Muscle layer of colon (tissue), 2 donors: ENCODE results near the gene MAP1LC3B.

Experiments used
- H3K27ac ChIP-seq: one replicate; pipeline ENCODE4 v1.7.0; 2013; ENCODE audit warnings: low read depth, mild to moderate bottlenecking, low read length, moderate library complexity
- H3K27me3 ChIP-seq, 2 donors: one replicate each; pipeline ENCODE4 v1.7.0; 2013; ENCODE audit warnings: low read length in 2 of 2, mild to moderate bottlenecking in 2 of 2; ENCODE audit not compliant: insufficient read depth in 2 of 2, control insufficient read depth in 1 of 2
- H3K36me3 ChIP-seq: one replicate; pipeline ENCODE4 v1.7.0; 2013; ENCODE audit warnings: mild to moderate bottlenecking, low read length; ENCODE audit not compliant: insufficient read depth
- H3K4me1 ChIP-seq: one replicate; pipeline ENCODE4 v1.7.0; 2013; ENCODE audit warnings: mild to moderate bottlenecking, low read length; ENCODE audit not compliant: insufficient read depth
- H3K4me3 ChIP-seq, 2 donors: one replicate each; pipeline ENCODE4 v1.7.0; 2013; ENCODE audit warnings: low read length in 2 of 2, low read depth in 1 of 2, mild to moderate bottlenecking in 1 of 2, moderate library complexity in 1 of 2
- H3K9ac ChIP-seq: one replicate; pipeline ENCODE4 v1.7.0; 2013; ENCODE audit warnings: low read length
- H3K9me3 ChIP-seq: one replicate; pipeline ENCODE4 v1.7.0; 2013; ENCODE audit warnings: mild to moderate bottlenecking, low read length
- donor health status: abdominal sarcoma.
- donor health status: Adenocarcinoma of cecum.

The MAP1LC3B gene

GRCh38 chr16:87406495-87407088 is 14.5 kb downstream of the MAP1LC3B start:
- no peak overlapping the region for H3K9ac ChIP-seq
- no peak overlapping the region for H3K4me3 ChIP-seq
- no peaks in the 10 kb centered on the region for H3K9me3 ChIP-seq
- H3K27me3 ChIP-seq, result no peaks in the 10 kb centered on the region
- no peaks in the 10 kb centered on the region for H3K4me1 ChIP-seq
- no peak overlapping the region for H3K27ac ChIP-seq
- peaks cover 67% of the 10 kb centered on the region for H3K36me3 ChIP-seq

- no peak overlapping the region for H3K4me3 ChIP-seq
- peaks cover 71% of the 10 kb centered on the region for H3K36me3 ChIP-seq
- H3K9ac ChIP-seq, result no peak overlapping the region
- H3K27me3 ChIP-seq, result no peaks in the 10 kb centered on the region
- H3K9me3 ChIP-seq, result no peaks in the 10 kb centered on the region
- no peak overlapping the region for H3K27ac ChIP-seq
- H3K4me1 ChIP-seq, result no peaks in the 10 kb centered on the region
Measured at GRCh38 chr16:87407511-87408112, 15.5 kb downstream of the MAP1LC3B start.

DNA sequence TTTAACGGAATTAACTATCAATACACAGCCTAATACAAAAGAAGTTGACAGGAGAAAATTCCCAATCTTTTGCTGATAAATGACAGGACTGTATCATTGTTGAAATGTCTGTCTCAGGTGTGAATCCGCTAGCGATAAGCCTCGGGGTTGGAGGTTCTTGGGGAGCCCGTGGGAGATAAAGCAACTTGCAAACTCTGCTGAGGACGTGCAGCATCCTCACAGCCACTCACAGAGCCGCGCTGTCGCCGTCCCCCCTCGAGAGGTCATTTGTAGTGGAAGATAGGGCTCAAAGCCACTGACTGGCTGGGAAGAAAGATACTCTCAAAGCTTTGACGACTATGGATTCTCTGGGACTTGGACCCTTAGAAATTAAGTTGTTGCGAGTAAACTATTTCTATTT is 17.0 kb downstream of the MAP1LC3B start:
- Histone ChIP-seq H3K9me3 (no peaks in the 10 kb centered on the region), H3K4me3 (no peak overlapping the region), H3K9ac (no peak overlapping the region), H3K36me3 (peaks cover 64% of the 10 kb centered on the region), H3K27ac (no peak overlapping the region), H3K4me1 (no peaks in the 10 kb centered on the region), H3K27me3 (no peaks in the 10 kb centered on the region)

DNA sequence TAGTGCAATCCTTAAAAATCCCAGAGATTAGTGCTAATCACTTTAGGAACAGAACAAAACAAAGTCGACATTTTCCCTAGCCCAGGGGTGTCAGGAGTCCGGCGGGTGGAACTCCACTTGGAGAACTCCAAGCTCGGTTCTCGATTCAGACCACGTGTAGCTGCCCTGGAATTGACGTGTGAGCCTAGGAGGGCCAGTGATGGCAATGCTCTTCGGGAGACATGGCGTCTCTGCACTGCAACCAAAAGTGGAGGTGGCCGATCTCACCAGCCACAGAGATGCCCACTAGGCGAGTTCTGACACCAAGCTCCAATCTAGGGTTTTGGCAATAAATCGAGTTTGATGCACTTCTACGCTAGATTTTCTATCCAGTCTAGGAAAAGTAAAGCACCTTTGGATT is 17.6 kb downstream of the MAP1LC3B start:
- H3K9me3 ChIP-seq, result no peaks in the 10 kb centered on the region
- H3K27me3 ChIP-seq, result no peaks in the 10 kb centered on the region
- H3K4me1 ChIP-seq, result no peaks in the 10 kb centered on the region
- H3K36me3 ChIP-seq, result peaks cover 65% of the 10 kb centered on the region
- H3K27ac ChIP-seq, result no peak overlapping the region
- H3K4me3 ChIP-seq, result no peak overlapping the region
- no peak overlapping the region for H3K9ac ChIP-seq

- Histone ChIP-seq H3K36me3 (peaks cover 57% of the 10 kb centered on the region), H3K9me3 (no peaks in the 10 kb centered on the region), H3K27me3 (no peaks in the 10 kb centered on the region), H3K4me1 (no peaks in the 10 kb centered on the region), H3K4me3 (no peak overlapping the region), H3K27ac (no peak overlapping the region), H3K9ac (no peak overlapping the region)
Measured at GRCh38 chr16:87410530-87410929, 18.4 kb downstream of the MAP1LC3B start.

DNA sequence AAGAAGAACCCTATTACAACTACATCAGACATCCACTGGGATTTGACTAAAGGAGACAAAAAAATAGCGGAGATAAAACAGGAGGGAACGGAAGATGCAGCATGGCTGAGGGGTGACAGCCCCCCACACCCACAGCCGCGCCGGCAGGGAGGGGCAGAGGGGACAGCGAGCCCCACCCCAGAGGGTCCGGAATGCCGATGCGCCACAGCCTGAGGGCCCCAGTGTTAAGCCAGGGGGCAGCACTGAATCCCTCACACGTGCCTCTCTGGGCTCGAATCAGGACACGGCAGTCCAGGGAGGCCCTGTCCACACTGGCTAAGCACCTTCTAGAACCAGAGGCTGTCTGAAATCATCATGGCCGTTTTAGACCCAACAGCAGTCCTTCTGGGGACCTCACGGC is 18.8 kb downstream of the MAP1LC3B start:
- no peak overlapping the region for H3K4me3 ChIP-seq
- peaks cover 53% of the 10 kb centered on the region for H3K36me3 ChIP-seq
- H3K27me3 ChIP-seq, result no peaks in the 10 kb centered on the region
- no peak overlapping the region for H3K27ac ChIP-seq
- no peaks in the 10 kb centered on the region for H3K9me3 ChIP-seq
- no peaks in the 10 kb centered on the region for H3K4me1 ChIP-seq
- H3K9ac ChIP-seq, result no peak overlapping the region

DNA sequence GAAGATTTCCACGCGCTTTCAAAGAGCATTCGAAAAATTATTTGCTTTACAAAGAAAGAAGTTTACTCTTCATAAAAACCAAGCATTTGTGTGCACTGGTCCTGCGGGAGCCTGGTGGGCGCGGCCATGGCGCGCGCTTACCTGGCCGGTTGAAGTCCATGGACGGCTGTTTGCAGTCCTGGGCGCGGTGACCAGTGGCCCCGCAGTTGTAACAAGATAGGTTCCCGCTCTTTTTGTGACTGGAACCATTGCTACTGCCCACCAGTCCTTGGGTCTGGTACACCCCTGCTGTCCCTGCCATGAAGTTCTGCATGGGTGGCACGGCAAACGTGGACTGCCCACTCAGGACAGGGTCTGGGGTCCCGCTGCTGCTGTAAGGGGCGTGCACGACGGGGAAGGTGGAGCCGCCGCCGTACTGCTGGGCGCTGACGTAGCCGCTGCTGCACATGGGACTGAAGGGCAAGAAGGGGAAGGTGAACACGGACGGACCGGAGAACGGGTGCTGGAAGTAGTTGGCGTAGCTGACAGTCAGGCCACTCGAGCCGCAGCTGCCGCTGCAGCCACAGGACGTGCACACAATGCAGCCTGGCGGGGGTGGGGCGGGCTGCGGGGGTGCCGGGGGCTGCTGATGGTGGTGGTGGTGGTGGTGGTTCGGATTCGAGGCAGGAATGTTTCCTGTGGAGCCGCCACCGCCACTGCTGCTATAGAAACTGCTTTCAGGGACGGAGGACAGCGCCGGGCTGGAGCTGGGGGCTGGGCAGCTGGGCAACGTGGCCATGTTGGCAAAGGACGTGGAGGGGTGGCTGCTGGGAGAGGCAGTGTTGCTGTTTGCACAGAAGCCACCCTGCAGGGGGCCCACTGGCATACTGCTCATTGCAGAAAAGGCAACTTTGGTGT is 19.5 kb downstream of the MAP1LC3B start:
- peaks cover 52% of the 10 kb centered on the region for H3K36me3 ChIP-seq
- H3K4me3 ChIP-seq, result no peak overlapping the region

DNA sequence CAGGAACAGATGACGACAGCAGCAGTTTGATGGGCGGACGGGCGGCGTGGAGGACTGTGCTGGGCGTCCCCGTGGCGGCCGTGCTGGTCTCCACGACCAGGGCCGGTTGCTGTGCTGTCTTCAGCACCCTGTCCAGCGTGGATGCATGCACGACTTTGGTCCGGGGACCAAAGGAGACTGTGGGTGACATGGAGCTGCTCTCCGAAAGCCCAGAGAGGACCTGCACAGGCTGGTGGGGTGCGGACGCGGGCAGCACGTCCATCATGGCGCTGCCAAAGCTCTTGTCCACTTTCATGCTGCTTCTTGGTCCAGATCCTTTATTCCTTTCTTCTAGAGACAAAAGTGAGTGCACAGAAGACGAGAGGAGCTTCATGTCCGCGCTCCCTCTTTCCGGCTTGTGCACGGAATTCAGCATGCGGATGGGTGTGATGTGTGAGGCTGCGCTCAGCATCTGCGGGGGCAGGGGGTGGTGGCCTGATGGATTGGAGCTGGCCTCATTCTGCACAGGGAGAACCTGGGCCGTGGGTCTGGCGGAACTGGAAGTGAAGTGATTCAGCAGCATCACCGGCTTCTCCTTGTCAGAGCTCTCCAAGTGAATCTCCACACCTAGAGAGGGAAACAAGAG is 20.3 kb downstream of the MAP1LC3B start:
- no peak overlapping the region for H3K27ac ChIP-seq
- peaks cover 56% of the 10 kb centered on the region for H3K36me3 ChIP-seq
- no peaks in the 10 kb centered on the region for H3K4me1 ChIP-seq
- H3K9me3 ChIP-seq, result no peaks in the 10 kb centered on the region
- H3K27me3 ChIP-seq, result no peaks in the 10 kb centered on the region
- H3K9ac ChIP-seq, result no peak overlapping the region
- no peak overlapping the region for H3K4me3 ChIP-seq

More for the DNA sequence above, 19.5 kb downstream of the MAP1LC3B start:
- Histone ChIP-seq H3K27me3 (no peaks in the 10 kb centered on the region), H3K27ac (no peak overlapping the region), H3K9me3 (no peaks in the 10 kb centered on the region), H3K4me1 (no peaks in the 10 kb centered on the region), H3K9ac (no peak overlapping the region)

GRCh38 chr16:87412996-87413421 is 20.9 kb downstream of the MAP1LC3B start:
- no peak overlapping the region for H3K27ac ChIP-seq
- H3K27me3 ChIP-seq, result no peaks in the 10 kb centered on the region
- no peaks in the 10 kb centered on the region for H3K4me1 ChIP-seq
- H3K36me3 ChIP-seq, result peaks cover 61% of the 10 kb centered on the region
- no peak overlapping the region for H3K9ac ChIP-seq
- H3K4me3 ChIP-seq, result no peak overlapping the region
- no peaks in the 10 kb centered on the region for H3K9me3 ChIP-seq

DNA sequence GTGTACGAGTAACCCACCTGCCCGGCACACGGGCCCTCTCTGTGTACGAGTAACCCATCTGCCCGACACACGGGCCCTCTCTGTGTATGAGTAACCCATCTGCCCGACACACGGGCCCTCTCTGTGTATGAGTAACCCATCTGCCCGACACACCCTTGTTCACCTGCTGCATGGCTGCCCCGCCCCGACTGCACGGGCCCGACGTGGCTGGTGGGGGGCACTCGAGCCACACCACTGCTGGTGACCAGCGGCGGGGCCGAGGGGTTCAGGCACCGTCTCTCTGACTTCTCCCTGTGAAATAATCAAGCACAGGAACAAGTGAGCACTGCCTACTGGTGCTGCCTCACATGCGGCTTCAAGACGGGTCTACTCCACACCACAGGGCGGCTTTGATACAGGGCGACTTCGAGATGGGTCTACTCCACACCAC is 22.1 kb downstream of the MAP1LC3B start:
- Histone ChIP-seq H3K4me1 (no peaks in the 10 kb centered on the region), H3K27me3 (no peaks in the 10 kb centered on the region), H3K4me3 (no peak overlapping the region), H3K27ac (no peak overlapping the region), H3K9ac (no peak overlapping the region), H3K36me3 (peaks cover 55% of the 10 kb centered on the region), H3K9me3 (no peaks in the 10 kb centered on the region)

DNA sequence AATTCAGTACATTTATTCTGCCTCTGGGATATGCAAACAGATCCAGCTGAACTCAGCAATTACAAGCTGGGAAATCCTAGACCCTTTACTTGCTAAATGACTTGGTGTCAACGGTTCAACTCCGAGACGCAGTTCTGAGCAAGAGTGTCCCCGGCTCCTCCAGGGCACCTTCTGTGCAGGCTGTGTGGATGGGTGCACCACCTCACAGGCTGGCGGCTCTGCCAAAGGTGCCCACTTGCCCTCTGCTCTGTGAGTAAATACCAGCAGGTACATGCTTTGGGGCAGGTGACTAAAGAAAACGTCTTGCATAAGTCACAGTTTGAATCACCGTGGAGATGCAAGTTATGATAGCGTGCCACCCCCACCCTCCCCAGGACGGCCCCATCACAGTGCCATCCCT is 23.3 kb downstream of the MAP1LC3B start:
- no peak overlapping the region for H3K27ac ChIP-seq
- no peaks in the 10 kb centered on the region for H3K4me1 ChIP-seq
- no peak overlapping the region for H3K4me3 ChIP-seq
- H3K27me3 ChIP-seq, result no peaks in the 10 kb centered on the region
- H3K9ac ChIP-seq, result no peak overlapping the region
- no peaks in the 10 kb centered on the region for H3K9me3 ChIP-seq
- peaks cover 48% of the 10 kb centered on the region for H3K36me3 ChIP-seq
